ENCODE data around the gene DNAH10.

Gene DNAH10

DNA sequence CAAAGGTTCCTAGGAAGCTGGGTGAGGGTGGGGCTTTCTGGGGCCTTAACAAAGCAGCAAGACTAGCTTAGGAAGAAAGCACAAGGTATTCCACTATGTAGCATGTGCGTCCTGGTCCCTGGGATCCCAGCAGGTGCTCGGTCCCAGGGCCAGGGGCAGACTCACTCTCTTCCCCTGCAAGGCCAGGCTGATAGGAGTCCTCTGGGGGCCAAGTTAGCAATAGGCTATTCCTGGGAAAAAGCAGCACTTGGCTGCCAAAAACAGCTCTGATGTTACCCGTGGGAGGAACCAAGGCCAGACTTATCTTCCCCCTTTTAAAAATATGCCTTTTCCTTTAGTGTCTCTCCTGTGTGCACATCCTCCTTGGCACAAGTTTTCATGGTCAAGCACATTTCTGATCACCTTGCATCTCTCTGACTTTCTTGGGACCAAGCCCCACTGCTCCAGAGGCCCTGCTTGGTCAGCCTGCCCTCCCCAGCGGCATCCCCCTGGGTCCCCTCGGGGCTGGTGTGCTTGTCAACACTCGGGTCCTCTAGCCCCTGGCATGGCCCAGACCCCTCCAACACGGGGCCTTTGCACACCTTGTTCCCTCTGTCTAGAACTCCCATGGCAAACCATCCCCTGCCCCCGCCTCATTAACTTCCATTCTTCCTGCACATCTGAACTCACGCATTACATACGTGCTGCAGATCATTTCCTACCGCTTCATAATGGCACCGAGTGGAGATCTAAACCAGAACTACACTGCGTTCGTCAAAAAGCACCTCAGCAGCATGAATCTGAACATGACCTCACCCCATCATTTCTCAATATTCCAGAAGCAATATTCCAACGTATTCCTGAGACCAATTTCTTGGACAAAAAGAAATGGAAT, 188.6 kb downstream of the DNAH10 start:
- DNase-seq = no peak

DNA sequence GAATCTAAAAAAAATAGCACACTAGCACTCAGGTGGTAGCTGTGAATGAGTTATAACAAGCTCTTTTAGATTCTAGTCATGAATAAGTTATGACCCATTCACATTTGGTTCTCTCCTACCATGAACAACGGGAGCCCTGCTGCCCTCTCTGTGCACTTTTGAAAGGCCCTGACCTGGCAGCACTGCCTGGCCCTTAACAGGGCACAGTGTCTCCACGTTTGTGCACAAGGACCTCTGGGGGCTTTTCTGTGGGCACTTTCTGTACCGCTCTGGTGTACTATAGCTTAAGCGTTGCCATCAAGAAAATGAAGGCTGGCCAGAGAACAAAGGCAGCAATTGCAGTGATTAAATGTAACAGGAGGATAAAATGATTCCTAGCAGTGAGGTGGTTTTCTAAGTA, 189.4 kb downstream of the DNAH10 start:
- DNase-seq = no peak

- DNase-seq = no peak
Measured at GRCh38 chr12:123952037-123952436, 189.9 kb downstream of the DNAH10 start.

GRCh38 chr12:123954647-123955350, 192.7 kb downstream of the DNAH10 start:
- no peak for DNase-seq

GRCh38 chr12:123956249-123956648, 194.1 kb downstream of the DNAH10 start:
- DNase-seq = no peak

- DNase-seq = no peak
Measured at GRCh38 chr12:123957196-123957595, 195.1 kb downstream of the DNAH10 start.

GRCh38 chr12:123958462-123958861, 196.4 kb downstream of the DNAH10 start:
- no peak for DNase-seq

GRCh38 chr12:123958876-123959275, 196.8 kb downstream of the DNAH10 start:
- DNase-seq = no peak

DNA sequence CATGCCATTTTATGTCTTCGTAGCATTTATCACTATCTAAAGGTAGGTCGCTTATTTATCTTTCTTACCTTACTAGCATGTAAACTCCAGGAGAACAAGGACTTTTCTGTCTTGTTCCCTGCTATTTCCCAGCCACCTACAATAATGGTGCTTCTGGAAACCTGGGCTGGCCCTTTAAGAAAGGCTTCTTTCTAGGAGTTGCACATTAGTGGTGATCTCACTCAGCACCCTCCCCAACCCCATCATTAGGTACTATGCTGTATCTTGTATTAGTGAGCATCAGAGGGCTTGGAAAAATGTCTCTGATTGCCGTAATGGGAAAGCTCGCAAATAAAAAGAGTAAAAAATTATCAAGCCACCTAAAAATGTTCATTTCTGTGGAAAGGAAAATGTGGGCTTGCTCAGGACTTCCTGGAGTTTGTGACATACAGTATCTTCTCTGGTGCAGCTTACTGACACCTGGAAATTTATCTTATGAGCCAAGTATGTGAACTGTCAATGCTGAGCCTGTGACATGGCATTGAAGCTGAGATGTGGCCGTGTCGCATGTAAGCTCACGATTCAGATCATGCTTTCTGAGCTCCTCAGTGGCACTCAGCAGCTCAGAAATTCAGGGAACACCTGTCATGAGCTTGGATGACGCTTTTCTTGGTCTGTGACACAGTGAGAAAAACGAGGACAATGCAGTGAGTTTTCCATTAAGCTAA, 198.1 kb downstream of the DNAH10 start:
- DNase-seq = no peak

GRCh38 chr12:123960856-123961255, 198.8 kb downstream of the DNAH10 start:
- DNase-seq = no peak

DNA sequence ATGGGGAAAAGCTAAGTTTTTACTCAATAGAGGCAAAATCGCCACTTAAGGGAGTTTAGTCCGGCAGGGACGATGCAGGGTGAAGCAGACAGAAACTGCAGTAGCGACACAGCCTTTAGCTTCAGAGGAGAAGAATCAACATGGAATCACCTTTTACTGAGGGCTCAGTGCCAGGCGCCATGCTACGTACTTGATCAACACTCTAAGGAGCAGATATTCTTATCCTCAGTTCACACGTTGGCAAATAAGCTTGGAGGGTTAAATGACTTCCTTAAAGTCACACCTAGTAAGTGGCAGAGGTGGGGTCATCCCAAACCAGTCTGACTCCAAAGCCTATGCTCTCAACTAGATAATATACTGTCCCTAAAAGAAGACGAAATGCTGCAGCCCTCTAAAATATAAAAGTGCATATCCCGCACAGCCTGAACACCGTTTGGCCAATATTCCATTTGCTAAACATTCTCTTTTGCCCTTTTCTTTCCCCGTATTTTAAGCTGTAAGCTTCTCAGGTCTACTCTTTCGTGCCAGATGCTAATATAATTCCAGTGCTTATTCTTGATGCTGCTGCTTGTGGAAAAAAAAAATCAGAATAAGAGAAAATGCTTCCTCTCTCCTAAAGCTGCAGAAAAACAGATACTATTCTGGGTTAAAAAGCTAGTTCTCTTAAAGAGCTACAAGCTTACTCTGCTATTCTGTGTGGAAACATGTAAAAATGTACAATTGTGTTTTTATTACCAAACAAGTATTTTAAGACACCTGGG, 199.7 kb downstream of the DNAH10 start:
- no peak for DNase-seq

DNA sequence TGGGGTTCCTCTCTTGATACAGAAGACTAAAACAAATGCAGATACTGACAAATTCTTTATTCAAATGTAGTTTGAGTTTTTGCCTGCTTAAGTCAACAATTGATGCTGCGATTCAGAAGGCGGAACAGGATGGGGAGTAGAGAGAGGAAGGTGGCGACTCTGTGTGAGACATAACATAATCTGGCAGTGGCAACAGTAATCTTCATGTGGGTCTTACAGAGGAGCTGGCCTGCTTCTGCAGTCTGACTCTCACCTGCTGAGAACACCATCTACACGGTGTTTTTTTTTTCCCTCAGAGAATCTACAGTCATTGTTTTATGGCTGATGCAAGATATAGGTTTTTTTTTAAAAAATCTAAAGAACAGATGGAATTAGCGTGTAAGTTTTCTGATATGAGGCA, 200.4 kb downstream of the DNAH10 start:
- no peak for DNase-seq

DNA sequence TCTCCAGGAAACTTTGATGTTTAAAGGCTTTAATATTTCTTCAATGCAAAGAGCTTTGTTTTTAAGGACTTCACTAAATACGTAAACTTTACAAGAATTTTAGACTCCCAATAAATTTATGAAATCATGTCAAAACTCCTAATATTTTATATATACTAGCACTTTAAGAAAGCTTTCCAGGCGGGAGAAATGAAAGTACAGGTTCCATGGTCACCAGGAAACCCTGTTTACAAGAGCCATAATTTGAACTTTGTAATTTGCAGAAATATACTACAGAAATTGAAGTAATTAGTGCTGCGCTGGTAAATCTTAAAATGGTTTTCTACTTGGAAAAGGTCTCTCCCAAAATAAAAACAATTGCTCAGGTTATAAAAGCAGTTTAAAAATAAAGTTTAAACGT, 201.7 kb downstream of the DNAH10 start:
- DNase-seq = no peak

- DNase-seq = no peak
Measured at GRCh38 chr12:123965382-123965781, 203.3 kb downstream of the DNAH10 start.

GRCh38 chr12:123966596-123966995, 204.5 kb downstream of the DNAH10 start:
- DNase-seq = no peak

DNA sequence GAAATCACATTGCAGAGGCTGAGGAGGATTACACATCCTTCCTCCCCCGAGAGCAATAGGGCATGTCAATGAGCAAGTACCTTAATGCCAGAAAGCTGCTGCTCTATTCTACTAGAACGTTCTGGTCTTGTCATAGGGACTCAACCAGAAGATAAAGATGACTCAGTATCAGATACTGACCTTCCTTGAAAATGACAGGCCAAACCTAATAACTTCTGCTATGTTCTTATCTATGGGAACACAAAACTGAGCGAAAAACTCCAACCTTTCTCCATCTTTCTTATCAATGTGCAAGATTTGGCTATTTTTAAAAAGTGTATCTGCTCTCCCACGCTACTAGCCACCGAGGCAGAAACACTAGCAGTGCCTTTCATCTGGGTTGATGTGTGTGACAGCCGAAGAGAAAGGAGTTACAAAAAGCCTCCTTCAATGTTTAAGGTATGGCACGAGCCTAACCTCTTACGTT, 205.1 kb downstream of the DNAH10 start:
- DNase-seq = no peak

- no peak for DNase-seq
Measured at GRCh38 chr12:123971449-123971769, 209.3 kb downstream of the DNAH10 start.

- no peak for DNase-seq
Measured at GRCh38 chr12:123971770-123972456, 209.8 kb downstream of the DNAH10 start.

DNA sequence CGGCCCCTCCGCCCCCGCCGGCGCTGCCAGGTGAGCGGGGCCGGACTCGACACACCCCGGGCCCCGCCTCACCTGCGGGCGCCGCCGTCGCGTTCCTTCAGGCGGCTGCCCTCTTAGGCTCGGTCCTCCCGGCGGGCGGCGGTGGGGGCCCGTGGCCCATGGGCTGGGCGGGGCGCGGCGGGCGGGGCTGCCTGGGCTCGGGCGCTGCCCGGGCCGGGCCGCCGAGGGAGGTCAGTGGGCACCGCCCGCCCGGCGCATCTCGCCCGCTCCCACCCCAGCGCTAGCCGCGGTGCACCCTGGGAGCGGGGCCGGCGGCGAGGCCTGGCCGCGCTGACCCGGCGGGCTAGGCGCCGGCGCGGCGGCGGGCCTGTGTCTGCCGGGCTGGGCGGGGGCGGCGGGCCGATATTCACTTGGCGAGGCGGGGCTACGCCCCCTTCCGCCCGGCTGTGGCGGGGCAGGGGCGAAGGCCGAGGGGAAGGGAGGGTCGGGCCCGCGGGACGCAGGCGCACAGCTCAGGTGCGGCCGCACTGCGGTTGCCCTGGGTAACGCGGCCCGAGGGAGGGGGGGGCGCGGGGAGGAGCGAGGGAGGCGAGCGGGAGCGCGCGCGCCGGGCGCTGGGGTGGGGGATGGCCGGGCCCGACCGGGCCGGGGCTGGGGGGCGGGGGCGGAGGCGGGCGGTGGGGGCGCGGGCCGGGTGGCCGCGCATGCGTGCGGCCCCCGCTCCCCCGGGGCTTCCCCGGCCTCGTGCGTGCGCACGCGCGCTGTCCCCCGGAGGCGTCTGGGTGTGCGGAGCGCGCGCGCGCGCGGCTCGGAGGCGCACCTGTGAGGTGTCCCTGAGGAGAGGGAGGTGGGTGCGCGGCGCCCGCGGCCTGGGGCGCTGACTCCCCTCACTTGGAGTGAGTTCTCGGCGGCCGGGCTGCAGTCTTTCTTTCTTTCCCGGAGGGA, 210.6 kb downstream of the DNAH10 start, which contains the start of the genes CCDC92 and ZNF664:
TSS of gene CCDC92 (minus strand) at position 375 of the 945 bp plus-strand sequence. CDS start 28,526 bp downstream, outside the sequence.
TSS of gene ZNF664 (plus strand) at position 759 of the 945 bp plus-strand sequence. CDS start 38,930 bp downstream, outside the sequence.
- peak; percentile 68 for DNase-seq

- no peak for DNase-seq
Measured at GRCh38 chr12:123973552-123974341, 211.6 kb downstream of the DNAH10 start.
